IMR-90 (cell line): ENCODE measurements around the gene TMEM17. TPM values are rescaled to one million over a fixed set of nuclear protein-coding genes. Genes with fewer than 3 reads are reported as not detected.

Experiments used
- ATAC-seq: fragments of 200-7000 bp; cut with Tn5 transposase; 2 replicates; pipeline ENCODE4 v1.9.1; 2020; ENCODE audit warnings: low read depth, mild to moderate bottlenecking, moderate library complexity
- BruUV-seq: library from RNA; stranded (reverse); fragments of 400-500 nt; replicated peaks from 2 replicates; lab custom pipeline; 2021; lab: Mats Ljungman, UMichigan
- CTCF ChIA-PET: fragments of 300-600 bp; formaldehyde crosslinking; extraction: SDS; loops from one replicate; lab custom pipeline; 2021; ENCODE audit warnings: antibody characterized with exemption; lab: Yijun Ruan, JAX
- POLR2A ChIA-PET: fragments of 300-600 bp; sonication (Branson Sonifier 250); formaldehyde crosslinking; loops from one replicate; lab custom pipeline; 2022; ENCODE audit warnings: antibody characterized with exemption; ENCODE audit not compliant: unreplicated experiment; lab: Charles Lee
- DNase-seq: peaks from one replicate; pipeline ENCODE4 v3.0.0; 2013
- H2AFZ ChIP-seq: replicated peaks from 2 replicates; pipeline ENCODE3; 2013; ENCODE audit warnings: low read length, mild to moderate bottlenecking; ENCODE audit not compliant: poor library complexity
- H2AK5ac ChIP-seq: 2 replicates; pipeline ENCODE4 v1.6.1; 2013; ENCODE audit warnings: low read depth, low read length, inconsistent platforms
- H2AK9ac ChIP-seq: replicated peaks from 2 replicates; pipeline ENCODE3; 2013; ENCODE audit warnings: mild to moderate bottlenecking, low read depth, low read length, moderate library complexity; ENCODE audit not compliant: poor library complexity
- H2BK120ac ChIP-seq: 2 replicates; pipeline ENCODE4 v1.6.1; 2013; ENCODE audit warnings: low read depth, low read length, inconsistent platforms
- H2BK15ac ChIP-seq: 3 replicates; pipeline ENCODE4 v1.6.1; 2013; ENCODE audit warnings: low read depth, low read length, inconsistent platforms
- H2BK20ac ChIP-seq: 2 replicates; pipeline ENCODE4 v1.6.1; 2013; ENCODE audit warnings: low read depth, mild to moderate bottlenecking, inconsistent platforms, low read length, moderate library complexity
- H2BK5ac ChIP-seq: 2 replicates; pipeline ENCODE4 v1.6.1; 2013; ENCODE audit warnings: mild to moderate bottlenecking, low read depth, low read length, inconsistent platforms; ENCODE audit not compliant: poor library complexity, severe bottlenecking
- H3K14ac ChIP-seq: replicated peaks from 2 replicates; pipeline ENCODE4 v1.6.1; 2013; ENCODE audit warnings: low read depth, low read length, inconsistent platforms
- H3K18ac ChIP-seq: 2 replicates; pipeline ENCODE4 v1.6.1; 2013; ENCODE audit warnings: low read depth, low read length, control low read depth
- H3K23ac ChIP-seq: 2 replicates; pipeline ENCODE4 v1.6.1; 2013; ENCODE audit warnings: low read depth, low read length, inconsistent platforms
- H3K27ac ChIP-seq: 2 replicates; pipeline ENCODE4 v1.5.1; 2013; ENCODE audit warnings: mild to moderate bottlenecking, control low read depth, low read length; ENCODE audit not compliant: insufficient read depth
- H3K27me3 ChIP-seq: 2 replicates; pipeline ENCODE4 v1.6.1; 2013; ENCODE audit warnings: low read length; ENCODE audit not compliant: control insufficient read depth, insufficient read depth
- H3K36me3 ChIP-seq: 2 replicates; pipeline ENCODE4 v1.6.1; 2013; ENCODE audit warnings: low read length, mixed read lengths; ENCODE audit not compliant: control insufficient read depth, insufficient read depth
- H3K4ac ChIP-seq: 2 replicates; pipeline ENCODE4 v1.6.1; 2013; ENCODE audit warnings: low read depth, low read length, inconsistent platforms
- H3K4me1 ChIP-seq: 2 replicates; pipeline ENCODE4 v1.6.1; 2013; ENCODE audit warnings: low read length, mixed read lengths; ENCODE audit not compliant: control insufficient read depth, insufficient read depth
- H3K4me2 ChIP-seq: 2 replicates; pipeline ENCODE4 v1.6.1; 2013; ENCODE audit warnings: low read depth, mild to moderate bottlenecking, control low read depth, low read length, moderate library complexity
- H3K4me3 ChIP-seq: 2 replicates; pipeline ENCODE4 v1.5.1; 2013; ENCODE audit warnings: low read depth, mild to moderate bottlenecking, control low read depth, low read length, moderate library complexity; ENCODE audit not compliant: insufficient read depth
- H3K56ac ChIP-seq: 2 replicates; pipeline ENCODE4 v1.6.1; 2013; ENCODE audit warnings: low read length, inconsistent platforms; ENCODE audit not compliant: insufficient read depth; ENCODE audit errors: extremely low read depth
- H3K79me1 ChIP-seq, 2 experiments: 2 replicates each; pipeline ENCODE4 v1.6.1; 2013; ENCODE audit warnings: low read length in 2 of 2, inconsistent platforms in 1 of 2, low read depth in 1 of 2
- H3K9ac ChIP-seq: 2 replicates; pipeline ENCODE4 v1.6.1; 2013; ENCODE audit warnings: low read depth, low read length, control low read depth
- H3K9me1 ChIP-seq: 2 replicates; pipeline ENCODE4 v1.6.1; 2013; ENCODE audit warnings: low read length, inconsistent platforms; ENCODE audit not compliant: insufficient read depth
- H3K9me3 ChIP-seq: 2 replicates; pipeline ENCODE4 v1.6.1; 2013; ENCODE audit warnings: low read length; ENCODE audit not compliant: control insufficient read depth, insufficient read depth
- H4K20me1 ChIP-seq: 2 replicates; pipeline ENCODE4 v1.6.1; 2013; ENCODE audit warnings: low read length, inconsistent platforms; ENCODE audit not compliant: insufficient read depth
- H4K5ac ChIP-seq: 2 replicates; pipeline ENCODE4 v1.6.1; 2013; ENCODE audit warnings: mild to moderate bottlenecking, low read depth, low read length, control low read depth
- H4K8ac ChIP-seq, 2 experiments: 2 replicates each; pipeline ENCODE4 v1.6.1; 2013; ENCODE audit warnings: low read depth in 2 of 2, low read length in 2 of 2, control low read depth in 1 of 2, inconsistent platforms in 1 of 2
- H4K91ac ChIP-seq: 2 replicates; pipeline ENCODE4 v1.6.1; 2013; ENCODE audit warnings: low read depth, low read length, inconsistent platforms; ENCODE audit not compliant: insufficient read depth
- ELK1 ChIP-seq: fragments of 150-350 bp; IDR thresholded peaks from 2 replicates; pipeline ENCODE4 v1.6.1; 2016; ENCODE audit warnings: low read depth, mild to moderate bottlenecking, low read length, moderate library complexity, borderline replicate concordance
- FOS ChIP-seq: fragments of 150-350 bp; IDR thresholded peaks from 2 replicates; pipeline ENCODE4 v1.6.1; 2016; ENCODE audit warnings: low read depth, low read length
- MXI1 ChIP-seq: IDR thresholded peaks from 2 replicates; pipeline ENCODE4 v1.6.1; 2012; ENCODE audit warnings: low read depth, mild to moderate bottlenecking, low read length, moderate library complexity, borderline replicate concordance
- POLR2A ChIP-seq: IDR thresholded peaks from 2 replicates; pipeline ENCODE4 v1.6.1; 2012; ENCODE audit warnings: mild to moderate bottlenecking, low read depth, low read length
- RCOR1 ChIP-seq: IDR thresholded peaks from 2 replicates; pipeline ENCODE4 v1.6.1; 2012; ENCODE audit warnings: mild to moderate bottlenecking, low read length, improper control_type of control experiment; ENCODE audit not compliant: insufficient replicate concordance
- WGBS, 2 experiments: methylation state at CpG; one replicate each; pipeline versions ENCODE4 v1.1.5 to v1.1.7; 2013; ENCODE audit warnings: missing lambda C conversion rate in 2 of 2; ENCODE audit not compliant: insufficient read length in 1 of 2; ENCODE audit errors: extremely low coverage in 2 of 2; 5-methylcytosine and 5-hydroxymethylcytosine counted together
- dilution Hi-C: fragments of 300-500 bp; cut with HindIII; formaldehyde crosslinking; loops from one replicate; pipeline ENCODE4 v1.14.3; 2018; ENCODE audit warnings: low sequenced_read_pairs; ENCODE audit not compliant: unreplicated experiment
- in situ Hi-C: fragments of 300-500 bp; cut with MboI; formaldehyde crosslinking; loops from 3 replicates; pipeline ENCODE4 v1.14.3; 2019; ENCODE audit warnings: low sequenced_read_pairs, inconsistent platforms, mixed read lengths
- intact Hi-C: fragments of 100-400 bp; cut with micrococcal nuclease; formaldehyde crosslinking; loops from 2 replicates; pipeline ENCODE4 v1.10.0; 2022
- polyA plus RNA-seq, 3 experiments: library from polyadenylated mRNA; depleted of rRNA; stranded (reverse); fragments of >200 nt; gene quantifications; 2 replicates each; pipeline ENCODE4 v1.2.3, GENCODE V29; 2012; ENCODE audit warnings: low replicate concordance in 1 of 3
- total RNA-seq: library from RNA; depleted of rRNA; stranded (reverse); fragments of >200 nt; gene quantifications from 2 replicates; pipeline ENCODE4 v1.2.3, GENCODE V29; 2012

The TMEM17 gene
- total and polyA plus RNA-seq, 2 of the 4 experiments (the other 2 are of a cell fraction): 1.3 to 1.8 TPM

- H2BK20ac ChIP-seq: no peak overlapping the region
- H3K4me3 ChIP-seq: no peak overlapping the region
- H3K18ac ChIP-seq: no peak overlapping the region
- no peak overlapping the region for H3K4ac ChIP-seq
- no peak overlapping the region for H3K27ac ChIP-seq
- intact Hi-C loops (no loop called here), dilution Hi-C loops (no loop called here), in situ Hi-C loops (no loop called here)
- H3K56ac ChIP-seq: no peak overlapping the region
- BruUV-seq: no TSS peak
- no peak overlapping the region for H4K8ac ChIP-seq
- H3K23ac ChIP-seq: no peak overlapping the region
- H3K36me3 ChIP-seq: no peaks in the 10 kb centered on the region
- no peak overlapping the region for H2BK120ac ChIP-seq
- CTCF ChIA-PET: no interaction called here
- no peaks in the 10 kb centered on the region for H3K79me1 ChIP-seq
- H3K14ac ChIP-seq: no peak overlapping the region
- H2BK5ac ChIP-seq: no peak overlapping the region
- H3K4me2 ChIP-seq: no peak overlapping the region
- no peak overlapping the region for H2AK5ac ChIP-seq
- H2AK9ac ChIP-seq: no peak overlapping the region
- no CpG with 5 or more reads among the region's 3 CpGs for WGBS, 2 experiments
- no peak for TF ChIP-seq FOS
- no peak for TF ChIP-seq ELK1
- no peak for TF ChIP-seq RCOR1
- no peak for TF ChIP-seq POLR2A
- no peak for TF ChIP-seq MXI1
- H4K20me1 ChIP-seq: no peaks in the 10 kb centered on the region
- H4K91ac ChIP-seq: no peak overlapping the region
- ATAC-seq (no peak), DNase-seq (no peak)
- POLR2A ChIA-PET: no interaction called here
- no peaks in the 10 kb centered on the region for H3K4me1 ChIP-seq
- H2AFZ ChIP-seq: no peak overlapping the region
- no peak overlapping the region for H3K9ac ChIP-seq
- no peaks in the 10 kb centered on the region; the same call in 1 of the 2 replicates for H3K9me1 ChIP-seq
- no peak overlapping the region; the same call in 2 of the 3 replicates for H2BK15ac ChIP-seq
- no peaks in the 10 kb centered on the region for H3K27me3 ChIP-seq
- H3K9me3 ChIP-seq: no peaks in the 10 kb centered on the region
- H4K5ac ChIP-seq: no peak overlapping the region
Measured at GRCh38 chr2:62547854-62548253, 41.9 kb upstream of the TMEM17 start.
